Sigmoid colon (tissue), 7 donors: ENCODE results near the gene PRCC. TPM values are rescaled to one million over a fixed set of nuclear protein-coding genes. Genes with fewer than 3 reads are reported as not detected.

Experiments
- DNase-seq: peaks from one replicate; pipeline ENCODE4 v3.0.0-alpha.2; 2019
- H3K27ac ChIP-seq, 4 donors: fragments of 200-600 bp; sonication (generic); one replicate each; pipeline ENCODE4 v1.5.1; 2016 to 2019; ENCODE audit warnings: mild to moderate bottlenecking in 1 of 4
- H3K27me3 ChIP-seq, 3 donors: fragments of 200-600 bp; sonication (generic); one replicate each; pipeline ENCODE4 v1.5.1; 2019; ENCODE audit warnings: mild to moderate bottlenecking in 1 of 3
- H3K36me3 ChIP-seq, 4 donors: fragments of 200-600 bp; sonication (generic); one replicate each; pipeline ENCODE4 v1.5.1; 2016 to 2019
- H3K4me1 ChIP-seq, 4 donors: fragments of 200-600 bp; sonication (generic); one replicate each; pipeline ENCODE4 v1.5.1; 2017 to 2019
- H3K4me3 ChIP-seq, 4 donors: fragments of 200-600 bp; sonication (generic); one replicate each; pipeline ENCODE4 v1.5.1; 2017 to 2019; ENCODE audit warnings: mild to moderate bottlenecking in 2 of 4, moderate library complexity in 1 of 4
- H3K9me3 ChIP-seq, 4 donors: fragments of 200-600 bp in 3 of 4; sonication (generic) in 3 of 4; one replicate each; pipeline versions ENCODE4 v1.5.1 to v1.6.1; 2013 to 2019
- EP300 ChIP-seq, 4 donors: sonication (generic); formaldehyde crosslinking; IDR thresholded peaks; one replicate each; pipeline ENCODE4 v1.6.1; 2017; ENCODE audit warnings: antibody characterized with exemption in 4 of 4
- POLR2A ChIP-seq, 2 donors: fragments of 450-650 bp; IDR thresholded peaks; one replicate each; pipeline ENCODE4 v1.6.1; 2016; ENCODE audit warnings: antibody characterized with exemption in 2 of 2, mild to moderate bottlenecking in 2 of 2, moderate library complexity in 2 of 2
- POLR2AphosphoS5 ChIP-seq, 4 donors: sonication (generic); formaldehyde crosslinking; IDR thresholded peaks; one replicate each; pipeline ENCODE4 v1.6.1; 2017; ENCODE audit warnings: antibody characterized with exemption in 4 of 4
- WGBS, 2 donors: extraction: QIAGEN DNeasy Blood & Tissue Kit; methylation state at CpG; one replicate each; pipeline ENCODE4 v1.1.7; 2013; 5-methylcytosine and 5-hydroxymethylcytosine counted together
- intact Hi-C: fragments of 100-400 bp; cut with DNase I; formaldehyde crosslinking; loops from one replicate; pipeline ENCODE4 v1.15.1; 2023
- polyA plus RNA-seq, 3 donors: library from polyadenylated mRNA; stranded (reverse); fragments of 200-250 nt; gene quantifications; one replicate each; pipeline ENCODE4 v1.2.3, GENCODE V29; 2013
- total RNA-seq, 4 donors: library from RNA; depleted of rRNA; stranded (reverse); fragments of >200 nt; gene quantifications; one replicate each; pipeline ENCODE4 v1.1.0, GENCODE V29; 2016
- TF ChIP-seq, protein P1 (sequence below), 4 experiments: fragments of 450-650 bp in 3 of 4; fragments of 200-600 bp in 1 of 4; IDR thresholded peaks; one replicate each; pipeline ENCODE4 v1.5.1; 2016 to 2019; ENCODE audit warnings: antibody characterized with exemption in 4 of 4, mild to moderate bottlenecking in 3 of 4, moderate library complexity in 2 of 4
- donor health status: healthy with polysubstance abuse.
- donor health status: Bipolar disorder and iron deficiency.
- donor health status: healthy.

Gene PRCC
- total and polyA plus RNA-seq, 7 donors: 27.5 to 49.7 (median 34.1) TPM

DNA sequence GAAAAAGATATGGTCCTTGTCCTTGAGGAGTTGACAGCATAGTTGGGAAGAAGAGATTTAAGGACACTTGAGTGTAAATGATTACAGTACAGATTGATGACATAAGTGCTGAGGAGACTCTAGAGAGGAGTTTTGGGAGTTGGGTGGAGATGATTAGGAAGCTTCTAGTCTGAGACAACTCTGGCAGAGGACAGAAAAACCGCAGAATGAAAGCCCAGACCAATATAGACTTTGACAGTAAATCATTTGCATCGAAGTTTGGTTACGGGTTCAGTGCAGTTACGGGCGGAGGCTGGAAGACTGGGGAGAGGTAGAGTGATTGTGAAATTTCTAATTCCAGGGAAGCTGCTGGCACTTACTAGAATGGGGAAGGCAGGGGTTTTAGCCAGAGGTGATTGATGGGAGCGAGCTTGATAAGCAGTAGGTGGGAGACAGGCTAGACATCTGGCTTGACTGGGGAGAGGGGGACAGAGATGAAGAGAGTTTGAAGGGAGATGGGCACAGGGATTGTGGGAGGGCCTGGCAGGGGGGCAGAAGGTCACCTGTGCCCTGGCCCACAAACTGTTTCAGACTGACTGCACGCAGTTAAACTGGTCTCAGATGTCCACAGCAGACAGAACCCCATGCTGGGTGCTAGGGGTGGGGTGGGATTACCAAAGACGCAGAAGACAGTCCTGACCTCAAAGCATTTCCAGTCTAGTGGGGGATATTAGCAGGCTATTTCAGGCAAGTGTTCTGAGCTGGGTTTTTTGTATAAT lies 29.2 kb downstream of the PRCC start:
- DNase-seq: no peak
- Histone ChIP-seq H3K4me3 (no peak overlapping the region), H3K9me3 (no peaks in the 10 kb centered on the region), H3K27ac (no peak overlapping the region), H3K4me1 (peaks cover 0 to 4% (median 0%) of the 10 kb centered on the region in 4 donors), H3K36me3 (peaks cover 36 to 100% (median 75%) of the 10 kb centered on the region in 4 donors), H3K27me3 (no peaks in the 10 kb centered on the region)
- WGBS, 2 donors: 86 to 87% methylated on average over 8 of the region's 8 CpGs
- intact Hi-C loops: no loop called here
- no peak for TF ChIP-seq POLR2A (IDR thresholded peaks at IDR 0.05)
- no peak for TF ChIP-seq EP300 (IDR thresholded peaks at IDR 0.05)
- no peak for TF ChIP-seq POLR2AphosphoS5 (IDR thresholded peaks at IDR 0.05)
- TF ChIP-seq, protein P1, sequence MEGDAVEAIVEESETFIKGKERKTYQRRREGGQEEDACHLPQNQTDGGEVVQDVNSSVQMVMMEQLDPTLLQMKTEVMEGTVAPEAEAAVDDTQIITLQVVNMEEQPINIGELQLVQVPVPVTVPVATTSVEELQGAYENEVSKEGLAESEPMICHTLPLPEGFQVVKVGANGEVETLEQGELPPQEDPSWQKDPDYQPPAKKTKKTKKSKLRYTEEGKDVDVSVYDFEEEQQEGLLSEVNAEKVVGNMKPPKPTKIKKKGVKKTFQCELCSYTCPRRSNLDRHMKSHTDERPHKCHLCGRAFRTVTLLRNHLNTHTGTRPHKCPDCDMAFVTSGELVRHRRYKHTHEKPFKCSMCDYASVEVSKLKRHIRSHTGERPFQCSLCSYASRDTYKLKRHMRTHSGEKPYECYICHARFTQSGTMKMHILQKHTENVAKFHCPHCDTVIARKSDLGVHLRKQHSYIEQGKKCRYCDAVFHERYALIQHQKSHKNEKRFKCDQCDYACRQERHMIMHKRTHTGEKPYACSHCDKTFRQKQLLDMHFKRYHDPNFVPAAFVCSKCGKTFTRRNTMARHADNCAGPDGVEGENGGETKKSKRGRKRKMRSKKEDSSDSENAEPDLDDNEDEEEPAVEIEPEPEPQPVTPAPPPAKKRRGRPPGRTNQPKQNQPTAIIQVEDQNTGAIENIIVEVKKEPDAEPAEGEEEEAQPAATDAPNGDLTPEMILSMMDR (IDR thresholded peaks at IDR 0.05): no peak

DNA sequence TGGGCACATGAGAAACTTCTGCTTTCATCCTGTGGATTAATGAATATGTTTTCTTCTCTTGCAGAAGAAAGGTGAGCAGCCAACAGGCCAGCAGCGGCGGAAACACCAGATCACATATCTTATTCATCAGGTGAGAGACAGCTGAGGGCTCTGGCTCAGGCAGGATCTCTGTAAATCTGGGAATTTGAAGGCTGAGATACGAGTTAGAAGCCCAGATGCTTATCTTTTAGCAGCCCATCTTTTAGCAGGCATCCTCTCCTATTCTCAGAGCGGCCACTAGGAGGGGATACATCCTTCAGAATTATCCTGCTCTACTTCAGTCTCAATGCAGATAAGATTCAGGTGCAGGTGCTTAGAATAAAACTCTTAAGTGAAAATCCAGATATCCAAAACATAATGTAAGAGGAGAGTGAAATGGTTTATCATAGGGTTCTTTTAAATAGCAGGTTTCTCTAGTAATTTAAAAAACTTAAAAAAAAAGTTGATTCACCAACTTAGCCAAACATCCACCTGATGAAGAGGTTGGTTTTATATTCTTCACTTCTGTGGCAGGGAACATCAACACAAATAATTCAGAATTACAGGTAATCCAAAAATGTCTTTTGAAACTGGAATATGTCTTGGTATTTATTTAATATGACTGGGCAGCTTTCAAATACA lies 30.0 kb downstream of the PRCC start:
- 48 to 52% methylated on average over 4 of the region's 4 CpGs for WGBS, 2 donors
- Histone ChIP-seq H3K4me1 (peaks cover 0 to 4% (median 0%) of the 10 kb centered on the region in 4 donors), H3K4me3 (no peak overlapping the region), H3K27me3 (no peaks in the 10 kb centered on the region), H3K27ac (no peak overlapping the region), H3K36me3 (peaks cover 33 to 100% (median 68%) of the 10 kb centered on the region in 4 donors), H3K9me3 (no peaks in the 10 kb centered on the region)
- TF ChIP-seq POLR2A (IDR thresholded peaks at IDR 0.05): no peak
- TF ChIP-seq, protein P1 (IDR thresholded peaks at IDR 0.05): peak in 3 of 4 experiments; percentile 29 to 65 (median 57)
- no peak for DNase-seq
- intact Hi-C loops: no loop called here

DNA sequence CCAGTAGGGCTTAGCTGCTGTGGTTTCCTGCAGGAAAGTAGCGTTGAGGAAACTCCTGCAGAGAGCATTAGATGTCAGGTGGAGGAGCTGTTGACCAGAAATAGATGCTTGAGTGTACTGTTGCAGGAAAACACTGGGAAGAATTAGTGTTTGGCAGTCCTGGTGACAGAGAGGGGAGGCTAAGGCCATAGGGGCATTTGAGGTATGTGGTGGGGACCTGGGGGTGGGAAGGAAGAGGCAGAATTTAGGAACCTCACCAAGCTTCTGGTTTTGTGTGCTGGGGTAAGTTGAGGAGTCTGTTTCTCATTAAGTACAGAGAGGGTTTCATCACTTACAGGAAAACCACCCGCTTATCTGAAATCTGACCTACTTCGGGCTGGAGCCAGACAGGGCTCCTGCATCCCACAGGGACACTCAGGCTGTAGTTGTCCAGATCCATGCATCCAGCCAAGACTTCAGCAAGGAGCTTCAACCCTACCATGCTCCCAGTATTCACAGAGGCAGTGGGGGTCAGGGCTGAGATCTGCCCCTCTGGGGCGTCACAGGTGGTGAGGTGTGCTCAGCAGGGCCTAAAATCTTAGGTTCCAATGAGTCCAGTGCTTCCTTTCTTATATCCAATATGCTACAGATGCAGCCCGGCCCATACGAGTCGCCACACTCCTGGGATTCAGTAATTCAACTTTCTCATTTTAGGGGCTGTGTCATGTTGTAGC lies 34.2 kb downstream of the PRCC start:
- TF ChIP-seq POLR2AphosphoS5 (IDR thresholded peaks at IDR 0.05): peak in 1 of 4 donors; percentile 13
- TF ChIP-seq, protein P1 (IDR thresholded peaks at IDR 0.05): no peak
- Histone ChIP-seq H3K27me3 (no peaks in the 10 kb centered on the region), H3K4me1 (peaks cover 0 to 32% (median 19%) of the 10 kb centered on the region in 4 donors), H3K27ac (no peak overlapping the region), H3K36me3 (peaks cover 10 to 60% (median 35%) of the 10 kb centered on the region in 4 donors), H3K4me3 (no peak overlapping the region), H3K9me3 (no peaks in the 10 kb centered on the region)
- whole genome bisulfite sequencing, 2 donors: 76 to 82% methylated on average over 7 of the region's 7 CpGs
- no peak for DNase-seq
- intact Hi-C loops: no loop called here

DNA sequence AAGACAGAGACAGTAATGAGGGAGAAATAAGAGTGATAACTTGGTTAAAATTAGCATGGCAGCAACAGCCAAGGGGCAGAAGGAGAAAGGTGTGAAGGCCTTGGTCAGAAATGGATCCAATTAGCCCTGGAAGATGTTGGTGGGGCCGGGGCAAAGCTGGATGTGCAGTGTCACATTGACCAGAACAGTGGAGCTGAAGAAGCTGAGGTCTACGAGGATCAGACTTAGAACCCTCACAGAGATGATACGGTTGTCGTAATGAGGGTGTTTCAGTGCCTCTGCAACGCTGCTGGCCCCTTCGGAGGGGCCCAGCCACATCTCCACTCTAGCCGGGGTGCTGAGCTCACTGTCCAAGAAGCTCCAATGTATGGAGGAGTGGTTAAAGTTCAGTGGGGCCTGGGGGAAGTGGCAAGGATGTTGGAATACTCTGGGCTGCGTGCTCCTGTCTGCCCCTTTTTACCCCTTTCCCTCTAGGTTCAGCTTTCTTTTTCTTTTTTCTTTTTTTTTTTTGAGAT lies 35.1 kb downstream of the PRCC start:
- no peaks in the 10 kb centered on the region for H3K9me3 ChIP-seq
- H3K36me3 ChIP-seq: peaks cover 4 to 51% (median 30%) of the 10 kb centered on the region in 4 donors
- 90 to 93% methylated on average over 8 of the region's 8 CpGs for WGBS, 2 donors
- H3K4me1 ChIP-seq: peaks cover 0 to 39% (median 21%) of the 10 kb centered on the region in 4 donors
- no peak overlapping the region for H3K4me3 ChIP-seq
- H3K27ac ChIP-seq: no peak overlapping the region
- TF ChIP-seq POLR2AphosphoS5 (IDR thresholded peaks at IDR 0.05) (no peak), POLR2A (IDR thresholded peaks at IDR 0.05) (no peak), EP300 (IDR thresholded peaks at IDR 0.05) (no peak)
- TF ChIP-seq, protein P1 (IDR thresholded peaks at IDR 0.05): no peak
- intact Hi-C loops: no loop called here
- no peaks in the 10 kb centered on the region for H3K27me3 ChIP-seq
- DNase-seq: no peak
